Common myeloid progenitor, CD34-positive (primary cell): ENCODE data around the gene CYP2J2.
"Not testable (repeated sequence)": the region's sequence is repeated elsewhere in the genome, so short reads cannot be mapped to it uniquely, and the experiment has no call there.

Experiments used
- CTCF ChIA-PET: fragments of 350-600 bp; sonication (Branson Sonifier 250); formaldehyde crosslinking; loops from one replicate; lab custom pipeline; 2021; ENCODE audit warnings: antibody characterized with exemption; lab: Charles Lee
- POLR2A ChIA-PET: fragments of 350-600 bp; sonication (Branson Sonifier 250); formaldehyde crosslinking; loops from one replicate; lab custom pipeline; 2021; ENCODE audit warnings: antibody characterized with exemption; lab: Charles Lee
- DNase-seq, 3 donors: peaks; one replicate each; pipeline versions ENCODE4 v3.0.0 to v3.0.0-alpha.2; 2013
- H3K27ac ChIP-seq, 2 experiments: 1 replicate in 1 of 2; 2 replicates in 1 of 2; pipeline ENCODE4 v1.7.0; 2013; ENCODE audit warnings: inconsistent platforms in 2 of 2, low read length in 2 of 2, mild to moderate bottlenecking in 2 of 2, low read depth in 1 of 2, moderate library complexity in 1 of 2; ENCODE audit not compliant: severe bottlenecking in 2 of 2, insufficient read depth in 1 of 2, poor library complexity in 1 of 2
- H3K27me3 ChIP-seq, 5 experiments: replicated peaks in 2 of 5; 1 replicate in 3 of 5; 2 replicates in 2 of 5; pipeline versions ENCODE4 v1.6.1 to v1.7.0; 2013; ENCODE audit warnings: low read length in 4 of 5, mild to moderate bottlenecking in 2 of 5, moderate library complexity in 2 of 5, inconsistent platforms in 1 of 5; ENCODE audit not compliant: insufficient read depth in 5 of 5, control insufficient read depth in 4 of 5
- H3K36me3 ChIP-seq, 4 experiments: 1 replicate in 2 of 4; 2 replicates in 2 of 4; pipeline versions ENCODE4 v1.6.1 to v1.7.0; 2013; ENCODE audit warnings: low read length in 3 of 4, control low read depth in 1 of 4, mild to moderate bottlenecking in 1 of 4; ENCODE audit not compliant: control insufficient read depth in 4 of 4, insufficient read depth in 4 of 4
- H3K4me1 ChIP-seq, 4 experiments: 1 replicate in 3 of 4; 2 replicates in 1 of 4; pipeline versions ENCODE4 v1.6.1 to v1.7.1; 2013; ENCODE audit warnings: low read length in 3 of 4, mild to moderate bottlenecking in 3 of 4, control low read depth in 1 of 4, inconsistent platforms in 1 of 4, moderate library complexity in 1 of 4; ENCODE audit not compliant: control insufficient read depth in 4 of 4, insufficient read depth in 4 of 4; ENCODE audit errors: control extremely low read depth in 1 of 4
- H3K4me3 ChIP-seq, 7 experiments: 1 replicate in 4 of 7; 2 replicates in 3 of 7; pipeline versions ENCODE4 v1.5.1 to v1.7.0; 2013; ENCODE audit warnings: mild to moderate bottlenecking in 7 of 7, low read length in 6 of 7, moderate library complexity in 6 of 7, inconsistent platforms in 2 of 7, low read depth in 2 of 7, control low read depth in 1 of 7; ENCODE audit not compliant: insufficient read depth in 4 of 7, control insufficient read depth in 1 of 7; ENCODE audit errors: extremely low read depth in 1 of 7
- H3K9me3 ChIP-seq, 5 experiments: 1 replicate in 4 of 5; 2 replicates in 1 of 5; pipeline versions ENCODE4 v1.6.1 to v1.7.1; 2013; ENCODE audit warnings: low read length in 4 of 5, mild to moderate bottlenecking in 2 of 5, inconsistent platforms in 1 of 5, low read depth in 1 of 5, moderate library complexity in 1 of 5; ENCODE audit not compliant: control insufficient read depth in 4 of 5, insufficient read depth in 2 of 5; ENCODE audit errors: control extremely low read depth in 1 of 5
- WGBS: methylation state at CpG from one replicate; pipeline ENCODE4 v1.1.5; 2013; ENCODE audit not compliant: insufficient coverage; 5-methylcytosine and 5-hydroxymethylcytosine counted together

CYP2J2 gene

DNA sequence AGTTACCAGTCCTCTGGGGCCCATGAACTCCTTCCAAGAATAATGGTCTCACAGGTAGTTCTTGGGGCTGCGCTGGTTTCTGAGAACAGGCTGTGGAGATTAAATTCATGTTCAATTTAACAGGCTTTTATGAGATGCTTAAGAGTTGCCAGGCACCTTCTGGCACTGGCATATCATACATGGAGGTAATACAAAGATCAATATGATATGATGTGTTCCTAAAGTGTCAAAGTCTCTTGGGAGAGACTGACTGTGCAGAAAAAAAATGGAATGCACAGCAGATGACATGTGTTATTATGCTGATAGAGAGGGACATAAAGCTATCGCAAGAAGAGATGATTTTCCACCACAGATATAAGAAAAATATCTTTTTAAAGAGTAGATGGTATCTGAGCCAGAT, 6.8 kb downstream of the CYP2J2 start:
- POLR2A ChIA-PET: interaction anchor here (0.7 kb wide), 1 partner anchor 54 kb away, joined by 3 read pairs; no protein-coding TSS in a partner anchor
- Histone ChIP-seq H3K4me1 (no peaks in the 10 kb centered on the region), H3K9me3 (peaks cover 0 to 19% (median 4%) of the 10 kb centered on the region in 5 experiments), H3K27ac (no peak overlapping the region), H3K36me3 (no peaks in the 10 kb centered on the region), H3K27me3 (no peaks in the 10 kb centered on the region), H3K4me3 (no peak overlapping the region)
- WGBS: no CpG with 5 or more reads among the region's 2 CpGs
- CTCF ChIA-PET: interaction anchor here (2.1 kb wide), 1 partner anchor 27 kb away, joined by 5 read pairs; no protein-coding TSS in a partner anchor
- no peak for DNase-seq

DNA sequence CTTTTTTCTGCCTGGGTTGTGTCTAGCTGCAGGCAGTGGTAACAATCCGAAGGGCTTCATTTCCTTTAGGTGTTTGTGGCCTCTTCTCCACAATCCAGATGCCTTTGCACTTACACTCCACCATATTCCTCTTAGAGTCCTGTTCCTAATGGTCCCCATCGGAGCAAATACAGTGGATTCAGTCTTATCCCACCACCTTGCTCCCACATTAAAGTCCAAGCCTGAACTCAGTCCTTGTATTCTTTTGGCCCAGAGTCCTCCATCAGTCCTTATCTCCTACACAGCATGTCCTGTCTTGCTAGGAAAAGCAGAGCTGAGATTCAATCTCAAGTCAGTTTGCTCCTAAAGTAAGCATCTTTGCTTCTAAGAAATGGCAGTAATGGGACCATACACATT, 8.8 kb downstream of the CYP2J2 start:
- H3K4me3 ChIP-seq: no peak overlapping the region
- ChIA-PET POLR2A (no interaction called here), CTCF (interaction anchor here (0.6 kb wide), 1 partner anchor 159 kb away, joined by 3 read pairs; no protein-coding TSS in a partner anchor)
- no peaks in the 10 kb centered on the region for H3K4me1 ChIP-seq
- H3K27me3 ChIP-seq: no peaks in the 10 kb centered on the region
- 95% methylated on average over 2 of the region's 2 CpGs for WGBS
- DNase-seq: no peak
- H3K36me3 ChIP-seq: no peaks in the 10 kb centered on the region
- H3K9me3 ChIP-seq: peaks cover 0 to 4% (median 0%) of the 10 kb centered on the region in 5 experiments
- H3K27ac ChIP-seq: no peak overlapping the region

- Histone ChIP-seq H3K4me3 (no peak overlapping the region), H3K9me3 (no peaks in the 10 kb centered on the region), H3K27ac (no peak overlapping the region), H3K4me1 (no peaks in the 10 kb centered on the region), H3K27me3 (no peaks in the 10 kb centered on the region), H3K36me3 (no peaks in the 10 kb centered on the region)
- DNase-seq: no peak
- ChIA-PET POLR2A (no interaction called here), CTCF (interaction anchor here (0.6 to 1.0 kb wide), 2 partner anchors 30 to 158 kb away, joined by 3 read pairs; no protein-coding TSS in a partner anchor)
- 95% methylated on average over 6 of the region's 10 CpGs for WGBS
Measured at GRCh38 chr1:59917026-59917784, 9.4 kb downstream of the CYP2J2 start.

DNA sequence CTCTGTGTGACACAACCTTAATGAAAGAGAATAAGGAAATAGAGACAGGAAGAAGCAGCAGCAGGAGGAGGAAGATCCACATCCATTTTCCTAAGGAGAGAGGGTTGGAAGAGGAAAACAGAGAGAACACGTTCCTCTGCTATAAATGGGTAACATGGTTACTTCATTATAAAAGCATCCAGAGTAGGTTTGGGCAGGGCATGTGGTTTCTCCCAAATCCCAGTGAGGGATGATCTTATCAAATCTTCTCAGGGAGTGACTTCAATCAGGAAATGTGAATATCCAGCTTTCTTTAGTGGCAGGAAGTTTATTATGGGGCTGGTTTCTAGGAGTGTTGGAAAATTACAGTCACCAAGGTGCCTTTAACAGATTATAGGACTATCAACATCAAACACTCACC, 11.1 kb downstream of the CYP2J2 start:
- WGBS: 80% methylated on average over 1 of the region's 1 CpG
- no peak overlapping the region for H3K4me3 ChIP-seq
- DNase-seq: no peak
- ChIA-PET CTCF (no interaction called here), POLR2A (no interaction called here)
- no peaks in the 10 kb centered on the region for H3K9me3 ChIP-seq
- H3K36me3 ChIP-seq: no peaks in the 10 kb centered on the region
- H3K27ac ChIP-seq: no peak overlapping the region
- no peaks in the 10 kb centered on the region for H3K4me1 ChIP-seq
- no peaks in the 10 kb centered on the region for H3K27me3 ChIP-seq

DNA sequence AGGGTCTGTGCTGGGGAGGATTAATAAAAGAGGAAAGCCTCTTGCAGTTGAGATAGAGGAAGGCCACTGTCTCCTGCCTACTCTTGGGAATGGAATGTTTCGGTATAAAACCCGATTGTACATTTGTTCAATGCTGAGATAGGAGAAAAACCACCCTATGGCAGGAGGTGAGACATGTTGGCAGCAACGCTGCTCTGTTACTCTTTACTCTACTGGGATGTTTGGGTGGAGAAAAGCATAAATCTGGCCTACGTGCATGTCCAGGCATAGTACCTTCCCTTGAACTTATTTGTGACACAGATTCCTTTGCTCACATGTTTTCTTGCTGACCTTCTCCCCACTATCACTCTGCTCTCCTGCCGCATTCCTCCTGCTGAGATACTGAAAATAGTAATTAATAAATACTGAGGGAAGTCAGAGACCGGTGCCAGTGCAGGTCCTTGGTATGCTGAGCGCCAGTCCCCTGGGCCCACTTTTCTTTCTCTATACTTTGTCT, 11.7 kb downstream of the CYP2J2 start:
- H3K36me3 ChIP-seq, H3K4me1 ChIP-seq, H3K27ac ChIP-seq, DNase-seq, POLR2A ChIA-PET, H3K4me3 ChIP-seq, H3K27me3 ChIP-seq, H3K9me3 ChIP-seq: not testable (repeated sequence)
- 100% methylated on average over 2 of the region's 7 CpGs for WGBS
- CTCF ChIA-PET: interaction anchor here (2.1 kb wide), 1 partner anchor 12 kb away, joined by 5 read pairs; no protein-coding TSS in a partner anchor

DNA sequence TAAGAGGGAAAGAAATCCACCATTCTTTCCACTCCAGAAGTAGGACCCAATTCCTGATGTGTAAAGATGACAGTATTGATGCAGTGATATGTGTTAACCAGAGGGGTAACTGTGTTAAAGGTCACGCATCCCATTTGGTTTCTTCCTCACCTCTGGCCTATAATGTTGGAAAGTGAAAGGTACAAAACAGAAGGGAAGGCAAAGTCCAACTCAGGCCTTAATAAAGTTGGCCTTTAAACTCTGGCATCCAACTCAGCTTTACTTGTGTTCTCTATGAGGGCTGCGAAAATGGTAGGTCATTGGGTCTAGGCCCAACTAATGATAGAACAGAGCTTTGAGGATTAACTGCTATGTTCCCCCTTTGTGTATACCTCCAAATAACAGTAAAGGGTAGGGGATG, 17.9 kb downstream of the CYP2J2 start:
- DNase-seq: no peak
- Histone ChIP-seq H3K27ac (no peak overlapping the region), H3K36me3 (no peaks in the 10 kb centered on the region), H3K4me1 (no peaks in the 10 kb centered on the region), H3K27me3 (no peaks in the 10 kb centered on the region), H3K9me3 (no peaks in the 10 kb centered on the region), H3K4me3 (no peak overlapping the region)
- ChIA-PET POLR2A (no interaction called here), CTCF (no interaction called here)
- WGBS: 100% methylated on average over 2 of the region's 2 CpGs

DNA sequence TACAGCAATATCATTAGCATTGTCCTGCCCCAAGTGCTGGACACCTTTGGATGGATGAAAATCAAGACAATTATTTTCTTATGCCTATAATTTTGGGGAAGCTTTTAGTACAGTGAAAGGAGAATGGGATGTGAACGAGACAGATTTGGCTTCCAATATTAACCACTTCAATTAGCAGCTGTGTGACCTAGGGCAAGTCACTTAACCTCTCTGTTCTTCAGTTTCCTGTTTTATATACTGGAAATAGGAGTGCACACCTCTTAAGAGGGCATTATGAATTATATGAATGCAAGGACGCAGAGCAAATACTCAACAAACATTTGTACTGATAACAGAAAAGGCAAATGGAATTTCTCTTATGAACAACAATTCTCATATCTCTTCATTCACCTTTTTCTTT, 18.5 kb downstream of the CYP2J2 start:
- no CpG with 5 or more reads among the region's 2 CpGs for WGBS
- POLR2A ChIA-PET: no interaction called here
- H3K27me3 ChIP-seq: no peaks in the 10 kb centered on the region
- H3K27ac ChIP-seq: no peak overlapping the region
- H3K4me3 ChIP-seq: no peak overlapping the region
- no peak for DNase-seq
- CTCF ChIA-PET: no interaction called here
- no peaks in the 10 kb centered on the region for H3K4me1 ChIP-seq
- no peaks in the 10 kb centered on the region for H3K36me3 ChIP-seq
- no peaks in the 10 kb centered on the region for H3K9me3 ChIP-seq
